GM18858 (cell line): ENCODE results near the gene DNAJA3.

ENCODE experiments used
- ATAC-seq: cut with Tn5 transposase; IDR thresholded peaks from one replicate; pipeline ENCODE4 v1.9.1; 2021; ENCODE audit not compliant: unreplicated experiment

DNAJA3 gene

DNA sequence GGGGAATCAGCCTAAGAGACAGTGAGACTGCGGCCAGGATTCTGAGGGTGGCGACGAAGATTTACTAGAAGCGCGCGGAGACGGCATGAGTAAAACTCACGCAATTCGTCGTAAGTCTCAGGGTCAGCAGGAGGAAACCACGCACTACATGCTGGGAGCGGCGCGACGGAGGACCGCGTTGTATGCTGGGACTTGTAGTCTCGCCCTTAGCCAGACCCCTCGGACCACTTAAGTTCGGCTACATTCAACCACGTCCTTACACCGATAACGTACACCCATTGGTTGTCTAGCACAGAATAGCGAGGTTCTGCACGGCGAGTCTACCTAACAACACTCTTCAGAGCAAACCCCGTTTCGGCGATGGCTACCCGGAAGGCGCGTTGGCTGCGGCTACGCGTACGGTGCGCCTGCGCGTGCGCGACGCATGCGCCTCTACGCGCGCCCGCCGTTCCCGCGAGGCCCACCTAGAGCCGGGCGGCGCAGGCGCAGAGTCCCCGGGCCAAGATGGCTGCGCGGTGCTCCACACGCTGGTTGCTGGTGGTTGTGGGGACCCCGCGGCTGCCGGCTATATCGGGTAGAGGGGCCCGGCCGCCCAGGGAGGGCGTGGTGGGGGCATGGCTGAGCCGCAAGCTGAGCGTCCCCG, at the start of gene DNAJA3:
DNAJA3 (plus strand) TSS at position 491 of the 643 bp plus-strand sequence; CDS start at position 505, 14 bp downstream.
- ATAC-seq, result peak; percentile 77

DNA sequence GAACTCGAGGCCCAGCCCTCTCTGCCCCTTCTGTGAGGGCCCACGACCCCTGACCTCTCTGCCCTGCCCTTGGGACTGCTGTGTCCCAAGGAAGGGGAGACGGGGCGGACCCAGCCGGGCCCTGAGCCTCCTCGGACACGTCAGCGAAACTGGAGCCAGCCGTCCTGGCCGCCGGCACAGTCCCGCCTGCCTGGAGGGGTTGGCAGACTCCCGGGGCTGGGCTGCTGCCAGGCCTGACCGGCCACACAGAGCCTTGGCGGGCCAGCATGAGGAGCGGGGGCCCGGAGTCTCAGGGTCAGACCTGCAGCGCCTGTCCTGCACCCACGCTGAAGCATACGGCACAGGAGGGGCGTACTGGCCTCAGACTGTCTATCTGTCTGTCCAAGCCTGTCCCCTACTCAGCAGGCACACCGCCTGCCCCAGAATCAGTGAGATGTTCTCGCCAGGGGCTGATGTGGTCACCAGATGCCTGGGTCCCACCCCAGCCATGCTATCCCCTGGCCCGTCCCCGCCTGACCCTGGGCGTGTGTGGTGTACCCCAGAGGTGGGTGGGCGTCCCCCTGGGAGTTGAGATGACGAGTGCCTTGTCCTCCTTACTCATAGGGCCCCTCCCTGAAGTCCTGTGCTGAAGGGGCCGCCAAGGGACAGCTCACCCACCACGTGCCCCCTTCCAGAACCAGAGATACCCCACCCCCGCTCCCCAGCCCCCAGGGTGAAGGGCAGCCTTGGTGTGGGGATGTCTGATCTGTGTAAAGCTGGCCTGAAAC, 49.4 kb upstream of the DNAJA3 start:
- ATAC-seq, result no peak

DNA sequence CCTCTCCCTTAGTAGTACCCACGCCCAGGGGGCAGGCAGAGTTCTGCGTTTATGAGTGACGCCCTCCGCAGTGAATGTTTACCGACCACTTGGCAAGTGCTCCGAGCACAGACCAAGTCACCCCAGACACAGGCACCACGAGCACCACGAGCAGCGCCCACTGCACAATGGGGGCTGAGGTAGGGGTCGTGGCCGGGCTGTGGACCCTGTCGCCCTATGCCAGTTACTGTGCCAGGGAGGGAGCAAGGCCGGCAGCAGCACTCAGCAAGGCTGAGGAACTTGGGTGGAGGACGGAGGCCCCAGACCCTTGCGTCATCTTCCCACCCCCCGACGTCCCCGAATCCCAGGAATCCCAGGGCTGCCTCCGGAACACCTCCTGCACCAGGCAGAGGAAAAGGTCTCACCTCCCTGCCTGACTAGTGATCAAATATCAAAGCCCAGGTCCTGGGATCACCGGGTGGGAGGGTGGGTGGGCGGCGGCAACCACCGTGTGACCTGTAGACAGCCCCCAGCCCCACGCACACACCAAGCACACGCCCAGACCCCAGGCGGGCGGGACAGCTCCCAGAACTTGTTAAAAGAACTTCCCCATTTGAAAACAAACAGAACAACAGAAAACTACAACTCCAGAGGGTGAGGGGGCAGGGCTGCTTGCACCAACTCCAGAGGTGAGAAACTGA, 48.6 kb upstream of the DNAJA3 start:
- no peak for ATAC-seq

DNA sequence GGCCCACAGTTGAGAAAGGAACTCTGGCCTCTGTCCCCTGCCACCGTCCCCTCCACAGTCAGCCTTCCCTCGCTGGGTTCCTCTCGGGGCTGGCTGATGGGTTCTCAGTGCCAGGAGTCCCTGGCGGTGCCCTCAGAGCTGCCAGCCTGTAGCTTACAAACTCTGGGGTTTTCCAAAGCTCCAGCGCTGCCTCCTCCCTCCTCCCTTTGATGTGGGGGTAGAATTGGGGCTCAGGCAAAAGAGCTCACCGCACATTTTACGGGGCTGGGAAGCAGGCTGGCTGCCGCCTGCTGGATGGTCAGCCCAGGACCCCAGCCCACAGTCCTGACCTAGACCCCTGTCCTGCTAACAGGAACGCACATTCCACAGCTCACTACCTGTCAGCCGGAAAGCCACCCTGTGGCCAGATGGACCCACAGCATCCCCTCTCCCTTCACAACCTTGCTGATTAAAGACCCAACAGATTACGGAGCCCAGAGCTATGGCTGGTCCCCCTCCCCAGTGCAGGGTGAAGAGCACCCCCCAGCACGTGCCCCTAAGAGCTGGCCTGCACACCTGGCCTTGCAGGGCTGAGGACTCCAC, 48.0 kb upstream of the DNAJA3 start:
- no peak for ATAC-seq

DNA sequence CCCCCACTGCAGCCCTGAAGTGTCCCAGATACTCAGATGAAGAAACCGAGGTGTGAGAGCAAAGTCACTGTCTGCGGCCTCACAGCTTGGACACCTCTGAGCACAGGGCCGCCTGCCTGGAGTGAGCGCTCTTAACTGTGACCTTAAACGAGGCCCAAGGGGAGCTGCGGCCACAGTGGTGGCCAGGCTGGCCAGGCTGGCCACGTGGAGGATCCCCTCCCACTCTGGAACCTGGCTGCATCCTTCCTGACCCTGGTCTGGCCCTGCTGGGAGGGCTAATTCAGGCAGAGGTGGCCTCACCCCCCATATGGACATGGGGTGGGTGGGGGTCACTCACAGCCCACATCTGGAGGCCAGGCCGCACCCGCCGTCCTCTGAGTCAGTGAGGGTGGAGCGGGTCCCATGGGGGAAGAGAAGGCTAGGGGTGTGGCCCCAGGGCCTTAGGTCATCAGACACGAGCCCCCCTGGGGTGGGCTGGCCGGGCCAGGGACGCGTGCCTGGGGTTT, 47.5 kb upstream of the DNAJA3 start:
- no peak for ATAC-seq

DNA sequence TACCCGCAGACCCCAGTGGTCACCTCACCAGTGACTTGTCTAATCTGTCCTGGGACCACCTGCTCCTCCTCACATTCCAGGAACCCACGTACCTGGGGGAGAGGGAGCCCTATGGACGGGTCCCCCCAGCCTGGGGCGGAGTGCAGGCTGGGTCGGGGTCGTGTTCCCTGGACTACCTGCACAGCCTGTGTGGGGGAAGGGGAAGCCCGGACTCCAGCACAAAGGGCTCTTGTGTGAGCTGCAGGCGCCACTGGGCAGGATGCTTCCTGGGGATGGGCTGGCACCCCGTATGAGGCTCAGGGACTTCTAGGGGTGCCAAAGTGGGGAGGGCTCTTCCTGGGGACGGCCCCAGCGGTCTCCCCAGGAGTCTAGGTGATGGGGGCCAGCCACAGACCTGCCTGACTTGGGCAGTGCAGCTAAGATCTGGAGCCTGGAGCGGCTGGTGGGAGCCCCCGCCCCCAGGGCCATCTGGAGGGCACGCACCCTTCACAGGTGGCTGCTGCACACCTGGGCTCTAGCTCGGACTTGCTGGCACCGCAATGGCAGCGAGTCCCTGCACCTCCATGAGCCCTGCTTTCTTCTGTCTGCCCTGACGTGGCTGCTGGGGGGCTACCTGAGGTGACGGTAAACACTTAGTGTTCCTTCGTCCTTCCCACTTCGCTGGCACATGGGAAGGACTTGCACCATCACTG, 46.5 kb upstream of the DNAJA3 start:
- no peak for ATAC-seq

DNA sequence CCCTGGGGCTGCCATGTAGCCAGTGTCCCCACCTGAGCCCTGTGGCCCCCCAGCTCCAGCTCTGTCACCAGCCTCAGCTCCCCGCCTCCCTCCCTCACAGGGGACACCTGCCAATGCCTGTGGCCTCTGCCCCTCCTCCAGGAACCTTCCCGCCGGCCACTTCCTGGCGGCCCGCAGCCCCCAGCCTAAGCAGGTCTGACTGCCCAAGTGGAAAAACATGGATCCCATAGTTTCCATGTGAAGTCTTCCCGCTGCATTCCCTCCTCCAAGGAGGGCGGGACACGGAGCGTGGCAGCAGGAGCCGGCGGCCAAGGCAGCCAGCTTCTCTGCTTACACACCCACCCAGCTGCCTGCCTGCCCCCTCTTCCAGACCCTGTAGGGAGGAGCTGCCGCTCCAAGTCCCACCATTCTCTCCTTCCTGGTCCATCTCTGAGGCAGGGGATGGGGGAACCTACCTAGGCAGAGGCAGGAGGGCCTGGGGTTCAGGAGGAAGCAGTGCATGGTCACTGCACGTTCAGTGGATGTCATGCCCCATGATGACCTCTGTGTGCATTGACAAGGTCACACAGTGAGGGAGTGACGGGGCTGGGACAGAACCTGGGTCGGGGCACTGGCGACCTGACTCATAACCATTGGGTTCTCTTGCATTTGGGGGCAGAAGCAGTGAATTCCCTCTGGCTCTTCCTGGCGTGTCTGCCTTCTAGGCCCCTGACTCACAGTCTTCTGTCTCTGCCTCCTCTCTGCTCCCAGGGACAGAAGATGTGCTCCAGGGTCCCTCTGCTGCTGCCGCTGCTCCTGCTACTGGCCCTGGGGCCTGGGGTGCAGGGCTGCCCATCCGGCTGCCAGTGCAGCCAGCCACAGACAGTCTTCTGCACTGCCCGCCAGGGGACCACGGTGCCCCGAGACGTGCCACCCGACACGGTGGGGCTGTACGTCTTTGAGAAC, 45.3 kb upstream of the DNAJA3 start:
- ATAC-seq, result no peak

DNA sequence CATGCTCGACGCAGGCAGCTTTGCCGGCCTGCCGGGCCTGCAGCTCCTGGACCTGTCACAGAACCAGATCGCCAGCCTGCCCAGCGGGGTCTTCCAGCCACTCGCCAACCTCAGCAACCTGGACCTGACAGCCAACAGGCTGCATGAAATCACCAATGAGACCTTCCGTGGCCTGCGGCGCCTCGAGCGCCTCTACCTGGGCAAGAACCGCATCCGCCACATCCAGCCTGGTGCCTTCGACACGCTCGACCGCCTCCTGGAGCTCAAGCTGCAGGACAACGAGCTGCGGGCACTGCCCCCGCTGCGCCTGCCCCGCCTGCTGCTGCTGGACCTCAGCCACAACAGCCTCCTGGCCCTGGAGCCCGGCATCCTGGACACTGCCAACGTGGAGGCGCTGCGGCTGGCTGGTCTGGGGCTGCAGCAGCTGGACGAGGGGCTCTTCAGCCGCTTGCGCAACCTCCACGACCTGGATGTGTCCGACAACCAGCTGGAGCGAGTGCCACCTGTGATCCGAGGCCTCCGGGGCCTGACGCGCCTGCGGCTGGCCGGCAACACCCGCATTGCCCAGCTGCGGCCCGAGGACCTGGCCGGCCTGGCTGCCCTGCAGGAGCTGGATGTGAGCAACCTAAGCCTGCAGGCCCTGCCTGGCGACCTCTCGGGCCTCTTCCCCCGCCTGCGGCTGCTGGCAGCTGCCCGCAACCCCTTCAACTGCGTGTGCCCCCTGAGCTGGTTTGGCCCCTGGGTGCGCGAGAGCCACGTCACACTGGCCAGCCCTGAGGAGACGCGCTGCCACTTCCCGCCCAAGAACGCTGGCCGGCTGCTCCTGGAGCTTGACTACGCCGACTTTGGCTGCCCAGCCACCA, 44.4 kb upstream of the DNAJA3 start:
- no peak for ATAC-seq

DNA sequence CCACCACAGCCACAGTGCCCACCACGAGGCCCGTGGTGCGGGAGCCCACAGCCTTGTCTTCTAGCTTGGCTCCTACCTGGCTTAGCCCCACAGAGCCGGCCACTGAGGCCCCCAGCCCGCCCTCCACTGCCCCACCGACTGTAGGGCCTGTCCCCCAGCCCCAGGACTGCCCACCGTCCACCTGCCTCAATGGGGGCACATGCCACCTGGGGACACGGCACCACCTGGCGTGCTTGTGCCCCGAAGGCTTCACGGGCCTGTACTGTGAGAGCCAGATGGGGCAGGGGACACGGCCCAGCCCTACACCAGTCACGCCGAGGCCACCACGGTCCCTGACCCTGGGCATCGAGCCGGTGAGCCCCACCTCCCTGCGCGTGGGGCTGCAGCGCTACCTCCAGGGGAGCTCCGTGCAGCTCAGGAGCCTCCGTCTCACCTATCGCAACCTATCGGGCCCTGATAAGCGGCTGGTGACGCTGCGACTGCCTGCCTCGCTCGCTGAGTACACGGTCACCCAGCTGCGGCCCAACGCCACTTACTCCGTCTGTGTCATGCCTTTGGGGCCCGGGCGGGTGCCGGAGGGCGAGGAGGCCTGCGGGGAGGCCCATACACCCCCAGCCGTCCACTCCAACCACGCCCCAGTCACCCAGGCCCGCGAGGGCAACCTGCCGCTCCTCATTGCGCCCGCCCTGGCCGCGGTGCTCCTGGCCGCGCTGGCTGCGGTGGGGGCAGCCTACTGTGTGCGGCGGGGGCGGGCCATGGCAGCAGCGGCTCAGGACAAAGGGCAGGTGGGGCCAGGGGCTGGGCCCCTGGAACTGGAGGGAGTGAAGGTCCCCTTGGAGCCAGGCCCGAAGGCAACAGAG, 43.5 kb upstream of the DNAJA3 start:
- ATAC-seq, result no peak

DNA sequence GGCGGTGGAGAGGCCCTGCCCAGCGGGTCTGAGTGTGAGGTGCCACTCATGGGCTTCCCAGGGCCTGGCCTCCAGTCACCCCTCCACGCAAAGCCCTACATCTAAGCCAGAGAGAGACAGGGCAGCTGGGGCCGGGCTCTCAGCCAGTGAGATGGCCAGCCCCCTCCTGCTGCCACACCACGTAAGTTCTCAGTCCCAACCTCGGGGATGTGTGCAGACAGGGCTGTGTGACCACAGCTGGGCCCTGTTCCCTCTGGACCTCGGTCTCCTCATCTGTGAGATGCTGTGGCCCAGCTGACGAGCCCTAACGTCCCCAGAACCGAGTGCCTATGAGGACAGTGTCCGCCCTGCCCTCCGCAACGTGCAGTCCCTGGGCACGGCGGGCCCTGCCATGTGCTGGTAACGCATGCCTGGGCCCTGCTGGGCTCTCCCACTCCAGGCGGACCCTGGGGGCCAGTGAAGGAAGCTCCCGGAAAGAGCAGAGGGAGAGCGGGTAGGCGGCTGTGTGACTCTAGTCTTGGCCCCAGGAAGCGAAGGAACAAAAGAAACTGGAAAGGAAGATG, 42.8 kb upstream of the DNAJA3 start:
- no peak for ATAC-seq

DNA sequence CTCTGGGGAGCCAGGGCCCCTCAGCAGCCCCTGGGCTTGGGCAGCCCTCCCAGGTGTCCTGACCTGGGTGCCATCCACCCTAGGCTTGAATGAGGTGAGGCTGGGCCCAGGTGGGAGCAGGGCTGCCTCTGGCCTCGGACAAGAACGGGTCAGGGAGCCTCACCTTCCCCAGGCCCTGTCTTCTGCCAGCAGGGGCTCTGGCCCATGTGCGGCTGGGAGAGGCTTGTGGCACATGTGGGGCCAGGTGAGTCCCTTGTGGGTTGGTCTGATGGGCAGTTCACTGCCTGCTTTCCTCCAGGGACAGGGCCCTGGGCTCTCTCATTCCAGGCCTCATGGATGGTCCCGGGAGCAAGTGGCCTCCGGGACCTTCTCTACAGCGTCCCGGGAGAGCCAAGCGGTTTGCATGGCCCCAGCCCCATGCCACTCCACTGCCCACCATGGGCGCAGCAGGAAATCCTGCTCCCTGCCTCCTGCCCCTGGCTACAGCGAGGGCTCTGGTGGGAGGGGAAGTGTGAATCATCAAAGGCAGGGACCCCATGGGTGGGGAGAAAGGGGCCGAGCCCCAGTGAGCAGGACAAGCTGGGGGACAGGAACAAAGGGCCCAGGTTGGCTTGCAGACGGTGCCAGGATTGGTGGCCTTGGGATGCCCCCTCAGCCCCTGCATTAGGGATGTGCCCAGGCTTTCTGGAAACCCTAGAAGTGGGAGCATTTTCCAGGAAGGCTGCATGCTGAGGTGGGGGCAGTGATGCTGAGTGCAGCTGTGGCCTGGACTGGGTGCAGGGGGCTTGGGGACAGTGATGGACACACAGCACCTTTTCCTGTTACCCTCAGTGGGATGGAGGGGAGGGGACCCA, 41.9 kb upstream of the DNAJA3 start:
- ATAC-seq, result no peak

DNA sequence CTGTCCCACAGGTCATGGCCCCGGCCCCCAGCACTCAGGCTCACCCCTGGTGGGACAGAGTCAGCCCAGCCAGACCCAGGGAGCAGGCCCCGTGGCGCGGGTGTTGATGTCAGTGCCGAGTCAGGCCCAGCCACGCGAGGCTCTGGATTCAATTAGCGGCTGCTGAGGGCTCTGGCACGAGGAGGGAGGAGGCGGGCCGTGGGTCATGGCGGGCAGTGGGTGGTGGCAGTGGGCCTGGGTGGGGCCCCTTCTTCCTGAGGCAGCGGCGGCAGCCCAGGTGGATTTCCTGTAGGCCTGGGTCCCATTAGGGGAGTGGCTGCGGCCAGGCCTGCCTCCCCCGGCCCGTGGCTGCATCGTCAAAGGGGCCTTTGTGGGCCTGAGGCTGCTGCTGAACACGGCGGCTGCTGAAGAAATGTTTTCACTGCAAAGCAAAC, 41.1 kb upstream of the DNAJA3 start:
- no peak for ATAC-seq

DNA sequence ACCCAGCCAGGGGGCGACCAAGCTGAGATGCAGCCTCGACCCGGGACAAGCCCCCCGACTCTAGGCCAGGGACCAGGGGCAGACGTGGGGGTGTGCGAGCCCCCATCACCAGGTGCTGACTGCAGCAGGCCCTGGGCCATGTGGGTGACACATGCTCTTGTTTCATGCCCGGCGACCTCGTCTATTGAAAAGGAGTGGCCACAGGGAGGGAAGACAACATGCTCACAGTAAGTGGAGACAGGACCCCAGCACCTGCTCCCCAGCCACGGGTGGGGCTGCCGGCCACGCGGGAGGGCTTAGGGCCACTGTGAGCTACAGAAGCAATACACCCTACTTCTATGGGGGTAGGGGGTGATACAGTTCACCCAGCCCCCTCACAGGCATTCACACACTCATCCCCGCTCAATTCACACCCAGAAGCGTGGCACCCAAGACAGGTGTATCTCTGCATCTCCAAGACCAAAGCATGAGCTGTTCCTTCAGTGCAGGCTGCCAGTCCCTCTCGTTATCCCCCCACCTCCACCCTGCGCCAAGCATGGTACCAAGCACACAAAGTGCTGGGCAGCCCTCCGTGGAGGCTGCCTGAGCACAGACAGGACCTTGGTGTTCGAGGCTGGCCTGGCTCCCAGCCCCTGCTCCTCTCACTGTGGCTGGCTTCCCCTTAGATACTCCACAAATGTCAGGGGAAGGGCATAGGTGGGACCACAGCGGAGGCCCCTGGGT, 40.4 kb upstream of the DNAJA3 start:
- ATAC-seq, result no peak

DNA sequence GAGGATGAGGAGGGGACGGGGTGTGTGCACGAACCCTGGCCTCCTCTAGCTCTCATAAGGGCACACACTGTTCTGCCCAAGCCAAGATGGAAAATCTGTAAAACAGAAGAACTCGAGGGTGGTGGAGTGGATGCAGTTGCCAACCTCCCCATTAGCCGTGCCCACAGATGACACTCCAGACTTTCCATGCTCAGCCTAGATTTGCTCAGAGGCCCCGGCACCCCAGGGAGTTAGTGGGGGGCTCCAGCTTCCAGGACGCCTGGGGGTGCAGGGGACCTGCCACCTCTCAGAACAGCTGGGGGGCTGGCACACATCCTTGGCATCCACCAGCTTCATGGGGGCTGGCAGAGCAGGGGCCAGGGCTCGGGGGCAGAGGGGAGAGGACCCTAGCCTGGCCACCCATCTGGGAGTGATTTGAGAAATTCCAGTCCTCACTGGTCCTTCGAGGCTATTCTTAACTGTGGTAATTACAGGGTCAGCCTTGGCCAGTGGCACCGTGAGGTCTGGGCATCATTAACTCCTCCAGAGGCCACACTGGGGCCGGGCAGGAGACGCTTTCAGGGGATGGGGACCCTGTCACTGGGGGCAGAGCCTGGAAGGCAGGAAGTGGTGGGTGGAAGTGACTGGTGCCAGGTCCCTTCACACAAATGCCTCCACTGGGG, 39.7 kb upstream of the DNAJA3 start:
- ATAC-seq, result no peak

DNA sequence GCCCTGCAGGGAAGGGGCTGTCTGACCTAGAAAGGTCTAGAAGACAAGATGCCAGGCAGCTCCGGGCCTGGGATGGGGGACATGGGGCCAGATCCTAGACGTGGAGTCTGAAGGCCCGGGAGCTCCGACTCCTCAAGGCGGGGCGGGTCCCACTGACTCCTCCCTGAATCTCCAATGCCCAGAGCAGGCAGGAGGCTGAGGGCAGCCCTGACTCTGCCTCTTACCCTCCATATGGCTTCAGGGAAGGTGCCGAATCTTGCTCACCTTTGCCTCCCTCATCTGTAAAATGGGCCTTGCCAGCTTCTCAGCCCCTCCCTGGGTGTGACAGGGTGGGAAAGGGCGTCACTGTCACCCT, 39.2 kb upstream of the DNAJA3 start:
- ATAC-seq, result no peak
